Globus pallidus (tissue), 1 donor: Measurements from ENCODE around the gene TFG.

Experiments
- DNase-seq: peaks from one replicate; pipeline ENCODE4 v3.0.0-alpha.2; 2015; ENCODE audit warnings: low spot score

The TFG gene

DNA sequence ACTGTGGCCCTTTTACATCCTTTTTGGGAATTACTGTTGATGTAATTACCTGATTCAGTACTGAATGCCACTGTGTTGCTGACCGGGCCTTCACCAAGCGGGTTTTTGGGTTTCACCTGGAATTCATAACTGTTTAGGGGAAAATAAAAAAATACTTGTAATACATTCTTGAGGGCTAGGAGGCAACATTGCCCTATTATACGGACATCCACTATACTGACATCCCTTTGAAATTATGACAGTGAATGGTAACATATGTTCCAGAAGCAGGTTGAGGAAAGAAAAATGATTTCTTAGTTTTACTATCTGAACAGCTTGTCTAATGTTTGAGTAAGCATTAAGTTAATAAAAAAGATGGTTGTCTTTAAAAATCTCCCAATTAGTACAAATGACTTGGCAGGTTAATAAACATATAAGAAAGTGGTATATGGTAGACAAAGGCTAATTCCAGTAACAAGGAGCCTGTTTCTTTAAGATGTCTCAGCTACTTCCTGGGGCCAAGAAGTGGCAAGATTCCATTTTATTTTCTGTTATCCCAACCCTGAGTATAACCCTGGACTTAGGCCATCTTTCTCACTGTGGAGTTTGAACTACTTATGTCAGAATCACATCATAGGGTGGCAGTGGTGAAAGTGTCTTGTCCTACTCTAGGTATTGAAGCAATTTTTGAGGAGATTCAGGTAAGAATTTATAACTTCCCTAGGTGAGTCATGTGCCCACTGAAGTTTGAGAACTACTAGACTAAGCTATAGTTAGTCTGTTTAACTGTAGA, 45.5 kb downstream of the TFG start:
- no peak for DNase-seq

DNA sequence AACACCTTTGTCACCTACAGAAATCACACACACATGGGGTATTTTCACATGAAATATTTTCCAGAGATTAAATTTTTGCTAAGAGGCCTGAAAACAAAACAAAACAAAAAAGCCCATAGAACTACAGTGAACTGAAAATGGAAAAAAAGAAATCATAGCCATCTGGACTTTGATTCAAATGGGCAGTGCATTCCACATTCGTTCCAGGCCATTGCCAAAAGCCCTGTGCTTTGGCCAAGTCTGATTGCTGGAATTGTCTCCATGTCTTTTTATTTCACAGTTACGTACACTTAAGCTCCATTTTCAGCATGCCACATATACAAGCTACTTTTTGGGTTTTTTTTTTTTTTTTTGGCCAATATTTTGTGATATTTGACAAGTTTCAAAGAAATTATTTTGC, 47.1 kb downstream of the TFG start:
- DNase-seq, result no peak

DNA sequence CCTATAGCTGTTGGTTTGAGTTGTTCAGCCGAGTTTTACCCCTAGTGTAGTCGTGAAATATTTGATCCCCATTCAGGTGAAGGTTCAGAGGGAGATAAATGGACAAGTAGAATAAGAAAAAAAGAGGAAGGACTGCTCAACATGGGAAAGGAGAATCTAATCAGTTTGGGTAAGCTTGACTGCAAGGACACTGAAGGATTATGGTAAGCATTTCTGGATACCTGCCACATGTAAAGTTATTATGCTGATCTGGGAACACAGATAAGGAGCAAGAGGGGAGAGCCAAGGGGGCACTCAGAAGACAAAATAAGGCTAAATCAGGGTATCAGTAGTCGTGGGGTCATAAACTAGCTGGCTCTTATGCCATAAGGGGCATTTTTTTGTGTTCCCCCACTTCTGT, 49.9 kb downstream of the TFG start:
- DNase-seq, result no peak

DNA sequence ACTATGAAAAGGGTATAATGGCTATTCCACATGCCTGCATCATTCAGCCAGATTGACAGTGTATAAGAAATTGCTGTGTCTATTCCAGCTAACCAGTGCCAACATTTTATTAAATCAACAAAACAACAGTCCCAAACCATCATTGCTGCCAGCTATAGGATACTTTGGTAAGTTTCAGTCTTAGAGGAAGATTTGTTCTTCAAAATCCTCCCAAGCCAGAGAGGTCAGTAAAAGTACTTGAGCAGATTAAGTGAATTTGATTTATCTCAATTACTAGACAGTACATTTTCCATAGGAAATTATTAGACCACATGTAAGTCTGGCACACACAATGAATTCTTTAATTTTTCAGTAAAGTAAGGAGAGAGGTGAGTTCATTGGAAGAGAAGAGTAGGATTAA, 50.7 kb downstream of the TFG start:
- DNase-seq, result no peak

DNA sequence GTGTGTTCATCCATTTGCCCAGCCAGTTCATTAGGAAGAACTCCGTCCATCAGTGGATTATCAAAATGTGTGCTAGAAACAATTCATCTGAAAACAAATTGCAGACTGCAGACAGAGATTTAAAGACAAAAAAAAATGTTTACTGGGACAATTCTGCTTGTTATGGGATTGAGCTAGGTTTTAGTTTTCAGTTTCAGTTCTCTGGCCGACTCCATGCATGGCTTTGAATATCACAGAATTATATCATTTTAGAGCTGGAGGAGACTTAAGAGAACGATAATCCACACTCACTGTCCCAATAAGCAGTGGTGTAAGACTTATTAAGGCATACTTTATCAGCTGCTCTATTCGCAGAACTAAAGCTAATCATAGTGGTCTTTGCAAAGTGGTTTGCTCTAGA, 51.1 kb downstream of the TFG start:
- no peak for DNase-seq

DNA sequence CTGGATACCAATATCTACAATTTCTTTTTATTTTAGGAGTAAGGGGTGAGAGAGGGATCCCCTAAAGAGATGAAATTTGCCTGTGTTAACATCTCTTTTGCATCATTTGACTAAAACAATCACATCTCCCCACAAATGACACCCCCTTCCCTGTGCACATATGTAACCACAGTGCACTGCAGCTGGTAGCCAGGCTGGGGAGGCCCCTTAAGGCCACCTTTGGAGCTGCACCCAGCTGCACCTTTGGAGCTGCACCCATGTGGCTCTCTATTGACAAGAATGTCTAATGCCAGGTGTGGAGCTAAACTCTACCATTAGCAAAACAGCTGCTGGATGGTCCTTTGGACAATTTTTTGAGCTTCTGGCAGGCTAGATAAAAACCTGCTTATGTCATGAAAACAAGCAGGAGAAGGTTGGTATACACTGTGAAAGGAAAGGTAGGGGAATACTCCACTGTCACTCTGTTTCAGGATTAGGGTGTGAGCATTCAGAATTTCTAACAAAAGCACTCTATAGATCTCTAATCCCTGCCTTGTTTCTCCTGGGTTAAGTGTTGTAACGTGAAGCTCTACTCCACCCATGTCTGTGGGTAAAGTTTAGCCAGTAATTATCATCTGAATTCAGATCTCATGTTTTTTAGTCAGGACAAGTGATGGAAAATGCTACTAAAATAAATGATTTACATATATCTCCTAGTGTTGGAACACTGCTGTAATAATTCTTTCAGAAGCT, 52.1 kb downstream of the TFG start:
- no peak for DNase-seq

DNA sequence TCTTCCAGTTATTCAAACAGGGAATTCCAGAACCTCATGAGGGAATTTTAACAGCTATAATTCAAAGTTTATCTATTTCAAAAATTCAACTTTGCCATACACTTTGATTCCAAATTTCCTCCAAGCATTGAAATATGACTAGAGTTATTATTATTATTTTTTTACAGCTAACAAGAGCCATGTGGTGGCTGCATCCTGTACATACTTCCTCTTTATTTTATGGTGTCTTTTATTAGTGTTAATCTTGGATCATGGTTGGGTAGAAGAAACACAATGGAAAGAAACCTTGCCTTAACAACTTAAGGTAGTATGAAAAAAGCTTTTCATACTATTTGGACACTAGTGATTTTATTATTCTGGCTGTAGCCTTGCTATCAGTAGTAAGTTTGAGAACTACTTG, 52.7 kb downstream of the TFG start:
- DNase-seq, result no peak

DNA sequence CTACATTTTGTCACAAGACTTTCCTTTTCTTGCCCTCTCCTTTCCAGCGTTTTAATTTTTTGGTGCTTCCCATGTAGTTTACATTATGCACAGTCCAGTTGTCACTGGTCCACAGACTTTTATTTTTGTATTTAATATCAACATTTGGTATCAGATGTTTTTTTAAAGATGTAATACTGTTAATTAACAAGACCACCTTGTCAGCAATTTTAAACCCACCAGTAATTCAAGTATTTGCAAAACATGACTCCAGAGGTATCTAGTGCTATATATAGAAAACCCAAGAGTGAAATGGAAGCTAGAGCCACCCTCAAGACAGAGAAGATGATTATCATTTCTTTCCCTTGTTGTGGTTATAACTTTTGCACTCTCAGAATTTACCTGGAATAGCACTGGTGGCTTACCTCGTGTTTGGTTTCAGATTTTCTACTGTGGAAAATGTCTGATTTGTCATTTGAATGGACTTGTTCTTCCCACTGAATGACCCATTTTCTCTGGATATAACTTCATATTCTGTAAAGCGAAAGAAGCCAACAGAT, 56.2 kb downstream of the TFG start:
- no peak for DNase-seq

DNA sequence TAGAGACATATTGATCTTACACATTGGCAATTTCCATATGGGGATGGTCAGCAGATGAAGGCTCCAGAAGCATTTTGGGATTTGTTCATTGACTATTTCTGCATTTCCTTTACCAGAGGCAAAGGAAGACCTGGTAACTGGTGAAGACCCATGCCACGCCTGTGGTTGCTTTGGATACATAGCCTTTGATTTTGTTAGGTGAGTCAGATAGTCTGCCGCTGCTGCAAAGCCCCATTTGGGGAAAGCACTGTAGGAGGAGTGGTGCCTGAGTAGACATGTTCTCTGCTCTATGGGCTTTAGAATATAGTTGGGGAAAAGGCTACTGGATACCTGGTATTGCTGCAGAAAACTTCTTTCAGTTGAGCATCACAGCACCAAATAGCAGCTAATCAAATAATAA, 56.8 kb downstream of the TFG start:
- no peak for DNase-seq

DNA sequence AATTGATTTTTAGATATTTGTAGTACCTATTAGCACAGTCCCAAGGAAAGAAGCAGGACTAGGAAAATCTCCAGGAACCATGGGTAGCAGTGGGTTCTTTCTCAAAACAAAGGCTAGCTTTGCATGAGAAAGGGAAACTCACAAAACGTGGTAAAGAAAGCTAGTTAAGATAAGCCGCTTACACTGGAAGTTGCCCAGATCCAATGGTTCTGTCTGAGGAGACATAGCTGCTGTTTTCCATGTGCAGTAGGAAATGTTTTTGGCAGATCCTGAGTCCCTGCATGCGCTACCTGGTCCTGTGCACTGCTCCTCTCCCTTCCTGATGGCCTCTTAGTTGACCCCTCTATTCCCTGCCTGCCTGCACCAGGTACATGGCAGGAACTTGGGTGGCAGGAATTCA, 60.4 kb downstream of the TFG start:
- DNase-seq, result no peak

DNA sequence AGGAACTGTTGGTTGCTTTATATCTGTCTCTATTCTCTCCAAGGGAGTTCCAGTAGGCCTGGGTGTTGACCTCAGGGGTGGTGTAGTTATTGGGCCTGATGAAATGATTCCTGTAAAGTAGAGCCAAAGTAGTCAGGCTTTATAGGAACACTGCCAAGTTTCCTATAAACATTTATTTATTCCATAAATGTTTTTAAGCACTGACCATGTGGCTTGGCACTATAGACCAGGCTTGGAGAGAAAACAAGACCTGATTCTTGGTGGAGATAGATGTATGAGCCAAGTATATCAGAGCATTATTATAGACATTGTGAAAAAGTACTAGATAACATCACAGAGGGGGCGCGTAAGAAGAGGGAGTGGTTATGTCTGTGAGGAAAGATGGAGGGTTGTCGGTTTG, 65.9 kb downstream of the TFG start:
- DNase-seq, result no peak

DNA sequence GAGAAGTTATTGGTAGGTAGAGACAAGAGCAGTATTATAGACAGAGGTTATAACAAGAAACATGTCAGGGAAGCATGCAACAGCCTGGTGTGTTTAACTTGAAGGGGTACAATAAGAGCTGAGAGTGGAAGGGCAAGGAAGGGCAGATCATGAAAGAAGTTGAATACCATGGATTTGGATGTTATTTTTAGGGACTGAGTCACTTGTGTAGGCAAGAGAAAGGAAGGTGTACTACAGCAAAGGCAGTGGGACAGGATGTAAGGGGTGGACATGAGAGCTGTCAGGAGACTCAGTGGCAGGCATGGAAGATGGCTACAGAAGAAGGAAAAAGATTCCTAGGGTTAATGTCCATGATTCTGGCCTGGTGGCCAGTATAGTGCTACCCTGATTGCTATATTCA, 66.4 kb downstream of the TFG start:
- no peak for DNase-seq

DNA sequence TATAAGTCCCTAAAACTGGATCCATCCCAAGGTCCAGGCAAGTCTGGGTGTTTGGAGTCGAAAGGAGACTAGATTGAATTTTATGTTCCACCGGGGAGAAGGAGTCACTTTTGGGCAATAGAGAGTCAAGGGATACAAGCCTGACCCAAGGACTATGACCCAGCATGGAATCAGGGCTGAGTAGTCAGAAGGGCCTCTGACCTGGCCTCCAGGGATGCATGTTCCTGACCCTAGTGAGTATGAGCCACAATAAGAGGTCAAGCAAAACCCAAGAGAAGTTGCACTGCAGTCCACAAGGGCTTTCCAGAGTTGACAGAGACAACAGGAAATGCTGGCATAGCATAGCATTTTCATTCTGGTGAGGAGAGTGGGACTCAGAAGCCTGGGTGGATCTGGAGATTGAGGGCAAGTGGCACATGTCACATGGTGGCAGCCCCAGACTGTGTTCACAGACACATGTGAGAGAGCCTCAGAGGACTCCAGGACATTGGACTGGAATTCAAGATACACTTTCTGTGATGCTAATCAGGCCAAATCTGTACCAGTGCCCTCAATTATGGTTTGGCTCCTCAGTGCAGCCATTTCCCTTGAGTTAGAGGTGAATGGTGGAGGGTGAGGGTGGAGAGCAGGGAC, 66.9 kb downstream of the TFG start:
- DNase-seq, result no peak

DNA sequence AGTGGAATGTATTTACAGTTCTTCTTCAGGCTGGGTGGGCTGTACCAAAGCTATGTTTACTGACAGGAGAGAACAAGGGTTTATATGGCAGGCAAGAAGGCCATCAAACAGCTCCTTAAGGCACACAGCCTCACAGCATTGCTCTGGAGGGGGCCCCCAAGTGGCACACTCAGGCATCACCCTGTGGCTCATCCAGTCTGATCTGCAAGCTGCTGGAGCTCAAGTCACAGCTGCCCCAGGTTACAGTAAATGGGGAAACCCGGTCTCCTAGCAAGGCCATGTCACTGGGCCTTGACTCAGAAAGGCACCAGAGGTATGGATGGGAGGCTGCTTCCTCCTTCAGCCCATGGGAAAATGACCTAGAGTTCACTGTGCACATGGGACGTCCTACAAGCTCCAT, 67.5 kb downstream of the TFG start:
- no peak for DNase-seq

DNA sequence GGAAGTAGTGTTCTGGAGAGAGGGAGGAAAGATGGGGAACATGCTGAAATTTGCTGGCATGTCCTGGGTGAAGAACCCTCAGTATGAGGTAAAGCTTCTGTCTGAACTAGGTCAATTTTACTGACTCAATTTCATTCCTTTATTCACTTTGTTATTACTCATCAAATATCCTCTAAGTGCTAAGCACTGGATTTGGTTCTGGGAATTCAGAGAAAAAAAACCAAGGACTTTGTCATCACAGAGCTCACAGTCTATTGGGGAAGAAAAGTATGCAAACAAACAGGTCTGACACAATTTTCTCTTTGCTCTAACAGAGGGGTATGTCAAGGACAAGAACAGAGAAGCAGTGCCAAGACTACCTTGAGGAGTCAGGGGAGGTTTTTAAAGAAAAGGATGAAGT, 68.0 kb downstream of the TFG start:
- DNase-seq, result no peak

DNA sequence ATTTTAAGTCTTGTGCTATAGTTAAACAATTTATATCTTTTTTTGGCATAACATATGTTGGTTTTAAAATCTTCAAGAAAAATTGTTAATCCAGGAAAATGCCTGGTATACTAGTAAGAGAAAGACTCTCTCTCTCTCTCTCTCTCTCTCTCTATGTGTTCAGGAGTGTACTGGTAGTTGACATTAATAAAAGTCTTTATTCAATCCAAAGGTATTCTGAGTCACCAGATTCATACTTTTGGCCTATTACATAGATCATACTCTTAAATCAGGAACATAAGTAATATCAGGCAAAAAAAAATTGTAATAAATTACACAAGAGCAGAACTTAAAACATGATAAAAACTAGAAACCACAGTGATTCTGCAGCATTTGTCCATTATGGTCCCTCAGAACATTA, 70.2 kb downstream of the TFG start:
- DNase-seq, result no peak

DNA sequence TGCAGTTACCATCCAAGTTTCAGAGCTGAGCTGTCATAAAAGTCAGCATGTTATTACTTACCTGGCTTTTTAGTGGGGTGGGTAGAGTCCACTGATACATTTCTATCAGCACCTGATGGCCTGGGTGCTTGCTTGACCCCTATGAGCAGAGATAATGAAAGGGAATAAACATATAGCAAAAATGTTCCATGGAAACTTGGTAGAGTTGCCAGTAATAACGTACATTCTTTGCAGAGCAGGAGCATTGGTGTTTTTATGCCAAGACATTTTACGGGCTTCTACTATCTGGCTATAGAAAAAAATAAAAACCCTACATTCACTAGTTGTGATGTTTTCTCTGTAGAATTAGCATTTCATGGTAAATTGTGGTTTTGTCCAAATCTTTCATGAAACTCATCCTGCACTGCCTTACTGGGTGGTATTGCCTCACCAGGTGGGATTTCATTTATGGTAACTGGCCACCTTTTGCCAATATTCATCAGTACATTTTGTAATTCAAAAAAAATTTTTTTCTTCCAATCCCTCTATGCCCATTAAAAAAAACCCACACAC, 70.9 kb downstream of the TFG start:
- DNase-seq, result no peak

DNA sequence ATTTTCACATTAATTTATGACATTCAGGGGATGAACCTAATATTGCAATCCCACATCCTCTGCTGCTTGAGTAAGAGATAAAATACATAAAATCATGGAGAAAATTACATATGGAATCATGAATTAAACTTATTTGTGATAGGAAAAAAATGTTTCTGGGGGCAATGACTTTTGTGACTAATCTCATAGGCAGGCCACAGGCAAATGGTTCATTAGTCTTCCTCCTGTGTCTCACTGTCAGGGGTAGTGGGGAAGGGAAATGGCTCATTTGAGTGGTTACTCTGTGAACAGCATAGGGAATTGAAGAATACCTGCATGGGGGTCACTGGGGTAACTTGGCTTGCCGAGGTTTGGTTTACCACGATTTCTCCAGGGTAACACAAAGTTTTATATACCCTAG, 72.0 kb downstream of the TFG start:
- no peak for DNase-seq

DNA sequence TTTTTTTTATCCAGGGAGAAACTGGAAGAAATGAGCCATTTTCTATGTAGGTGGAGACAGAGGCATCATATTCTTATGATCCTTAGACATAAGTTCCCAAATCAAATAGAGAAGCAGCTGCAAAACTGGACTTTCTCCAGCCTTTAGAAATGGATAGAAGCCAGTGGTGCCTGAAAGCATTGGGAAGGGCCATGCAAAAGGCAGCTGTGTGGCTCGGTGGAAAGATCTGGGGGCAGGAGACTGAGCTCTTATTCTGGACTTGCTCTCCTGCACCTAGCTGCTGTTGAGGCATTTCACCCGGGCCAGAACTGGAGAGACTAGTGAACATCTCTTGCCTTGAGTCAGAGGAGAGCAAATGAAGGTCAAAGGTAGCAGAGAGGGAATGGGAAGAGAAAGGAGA, 73.1 kb downstream of the TFG start:
- no peak for DNase-seq

DNA sequence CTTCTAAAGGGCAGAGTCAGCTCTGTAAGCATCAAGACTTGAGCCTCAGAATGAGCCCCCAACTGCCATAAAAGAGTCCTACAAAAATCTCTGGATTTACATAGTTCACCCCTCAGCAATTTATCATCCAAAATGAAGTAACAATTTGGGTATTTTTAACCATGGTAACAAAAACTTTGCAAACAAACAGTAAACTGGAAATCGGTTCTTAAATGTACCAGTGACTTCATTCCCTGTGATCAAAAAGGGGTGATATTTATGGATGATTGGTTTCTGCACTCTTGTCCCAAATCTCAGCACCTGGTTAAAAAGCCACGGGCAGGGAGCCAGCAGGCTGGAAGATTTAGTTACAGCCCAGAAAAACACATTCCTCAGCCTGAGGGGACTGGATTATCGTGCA, 73.6 kb downstream of the TFG start:
- DNase-seq, result no peak

DNA sequence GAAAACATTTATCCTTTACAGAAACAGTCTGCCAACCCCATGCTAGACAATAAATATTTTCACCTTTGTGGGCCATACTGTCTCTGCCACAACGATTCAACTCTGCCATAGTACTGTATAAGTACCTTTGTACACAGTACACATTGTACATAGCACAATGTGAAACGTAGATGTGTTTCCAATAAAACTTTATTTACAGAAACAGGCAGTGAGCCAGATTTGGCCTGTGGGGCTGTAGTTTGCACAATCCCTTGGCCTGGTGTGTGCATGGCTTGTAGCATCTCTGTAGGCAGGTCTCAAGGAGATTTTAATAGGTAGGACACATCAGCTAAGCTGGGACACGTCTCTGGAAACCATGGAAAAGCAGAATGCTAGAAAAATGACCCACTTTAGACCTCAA, 74.3 kb downstream of the TFG start:
- no peak for DNase-seq

DNA sequence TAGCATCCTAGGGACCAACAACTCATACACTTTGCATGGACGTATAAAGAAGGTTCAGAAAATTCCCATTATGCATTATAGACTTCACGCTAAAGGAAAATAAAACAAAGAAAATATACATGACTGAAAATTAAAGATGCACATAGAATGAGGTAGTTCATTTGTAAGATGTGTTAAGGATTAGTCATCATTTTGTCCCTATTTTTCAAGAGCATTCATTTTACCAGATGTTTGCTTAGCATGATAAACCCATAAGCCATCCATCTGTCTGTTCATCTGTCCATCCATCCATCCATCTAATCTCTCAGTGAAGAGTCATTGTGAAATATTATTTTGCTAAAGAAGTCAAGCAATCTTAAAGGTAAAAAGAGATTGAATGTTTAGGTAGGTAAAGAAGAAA, 80.3 kb downstream of the TFG start:
- no peak for DNase-seq

DNA sequence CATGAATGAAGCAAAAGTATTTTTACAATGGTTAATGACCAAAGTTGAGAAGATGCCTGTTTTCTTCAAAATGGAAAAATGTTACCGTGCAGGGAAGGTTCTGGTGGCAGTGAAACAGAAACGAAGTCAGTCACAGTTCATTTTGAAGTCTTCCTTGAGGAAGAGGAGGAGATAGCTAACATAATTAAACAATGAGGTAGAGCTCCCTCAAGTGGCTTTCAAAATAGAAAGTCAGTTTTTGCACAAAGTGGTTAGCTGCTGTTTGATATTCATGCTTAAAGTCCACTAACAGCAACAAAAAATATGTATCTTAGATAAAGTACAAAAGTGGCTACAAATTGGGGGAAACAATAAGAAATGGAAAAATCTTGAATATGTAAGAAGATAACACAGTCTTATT, 87.3 kb downstream of the TFG start:
- peak; percentile 6 for DNase-seq
